ENCODE measurements around the gene XK. TPM values are rescaled to one million over a fixed set of nuclear protein-coding genes. Genes with fewer than 3 reads are reported as not detected.

XK gene
- total and polyA plus RNA-seq, 9 of the 15 experiments (the other 6 are each of a cell fraction or from before 2014, with no cell fraction given) = 4.0 to 21.6 (median 11.6) TPM

GRCh38 chrX:37652589-37653231, 32.9 kb upstream of the XK start (continued):
- TF ChIP-seq THRB (CRISPR knock-in tag; conservative IDR thresholded peaks at IDR 0.05) = no peak
- peak; percentile 74 for TF ChIP-seq LEF1 (IDR thresholded peaks at IDR 0.05)
- TF ChIP-seq KLF13 (tag; IDR thresholded peaks at IDR 0.05; ENCODE audit: borderline replicate concordance, low read depth) = no peak
- no peak for TF ChIP-seq HDAC6 (IDR thresholded peaks at IDR 0.05; ENCODE audit: low read depth, low read length)
- TF ChIP-seq RAD21 (CRISPR knock-in tag; conservative IDR thresholded peaks at IDR 0.05 in 1 of 2, IDR thresholded peaks at IDR 0.05 in 1 of 2) = no peak
- no peak for TF ChIP-seq ZNF263 (CRISPR knock-in tag; IDR thresholded peaks at IDR 0.05; ENCODE audit: borderline replicate concordance)
- TF ChIP-seq RFX5 (IDR thresholded peaks at IDR 0.05; ENCODE audit: low read depth, low read length) = no peak
- TF ChIP-seq CBX1 (IDR thresholded peaks at IDR 0.05; ENCODE audit: low read depth) = no peak
- no peak for TF ChIP-seq ZNF274 (IDR thresholded peaks at IDR 0.05; ENCODE audit: borderline replicate concordance, low read depth, low read length)
- TF ChIP-seq DPF2 (IDR thresholded peaks at IDR 0.05) = peak; percentile 92
- TF ChIP-seq RB1 (IDR thresholded peaks at IDR 0.05; ENCODE audit: low read depth) = no peak
- TF ChIP-seq ZNF140 (CRISPR knock-in tag; IDR thresholded peaks at IDR 0.05) = no peak
- TF ChIP-seq SNRNP70 (optimal IDR thresholded peaks at IDR 0.05; ENCODE audit: low read depth, low read length) = no peak
- TF ChIP-seq MTA3 (IDR thresholded peaks at IDR 0.05; ENCODE audit: borderline replicate concordance) = 0 out of 2 replicates have a peak, but pooled peaks have one; percentile 34
- TF ChIP-seq CREB5 (CRISPR knock-in tag; IDR thresholded peaks at IDR 0.05) = no peak
- TF ChIP-seq FOSL1 (tag; conservative IDR thresholded peaks at IDR 0.05) = 0 out of 2 replicates have a peak, but pooled peaks have one; percentile 32
- TF ChIP-seq ZFP36 (IDR thresholded peaks at IDR 0.05; ENCODE audit: low read depth, low read length, partially characterized antibody) = no peak
- TF ChIP-seq SIRT6 (IDR thresholded peaks at IDR 0.05; ENCODE audit: low read depth, low read length) = no peak
- no peak for TF ChIP-seq TFE3 (CRISPR knock-in tag; IDR thresholded peaks at IDR 0.05)
- no peak for TF ChIP-seq ARNT (IDR thresholded peaks at IDR 0.05)
- no peak for TF ChIP-seq TSHZ1 (CRISPR knock-in tag; IDR thresholded peaks at IDR 0.05)
- TF ChIP-seq STAT5A (IDR thresholded peaks at IDR 0.05; ENCODE audit: borderline replicate concordance, low read length) = peak; percentile 84

All from K562 (cell line).